Keratinocyte (primary cell): Measurements from ENCODE around the gene DIPK1A. TPM values are rescaled to one million over a fixed set of nuclear protein-coding genes. Genes with fewer than 3 reads are reported as not detected.

Source experiments
- DNase-seq: peaks from one replicate; pipeline ENCODE4 v3.0.0-alpha.2; 2011; ENCODE audit warnings: low read depth, missing footprints, low spot score
- FAIRE-seq: peaks from 2 replicates; lab custom pipeline; 2011; peaks lifted over from hg19 to GRCh38; lab: Jason Lieb, UNC
- H2AFZ ChIP-seq: 2 replicates; pipeline ENCODE4 v1.6.0; 2012; ENCODE audit warnings: low read length, control low read depth, inconsistent platforms; ENCODE audit not compliant: control insufficient read depth
- H3K27ac ChIP-seq: 2 replicates; pipeline ENCODE4 v1.5.1; 2011; ENCODE audit warnings: low read length; ENCODE audit not compliant: control insufficient read depth, insufficient read depth
- H3K27me3 ChIP-seq: 3 replicates; pipeline ENCODE4 v1.6.0; 2011; ENCODE audit warnings: low read length; ENCODE audit not compliant: control insufficient read depth, insufficient read depth; ENCODE audit errors: extremely low read depth
- H3K36me3 ChIP-seq, 2 experiments: 2 replicates in 1 of 2; 3 replicates in 1 of 2; pipeline ENCODE4 v1.5.1; 2011; ENCODE audit warnings: low read length in 2 of 2, mild to moderate bottlenecking in 1 of 2; ENCODE audit not compliant: control insufficient read depth in 2 of 2, insufficient read depth in 2 of 2; ENCODE audit errors: extremely low read depth in 1 of 2
- H3K4me1 ChIP-seq: 3 replicates; pipeline ENCODE4 v1.5.1; 2011; ENCODE audit warnings: low read length; ENCODE audit not compliant: control insufficient read depth, insufficient read depth; ENCODE audit errors: extremely low read depth
- H3K4me2 ChIP-seq: 3 replicates; pipeline ENCODE4 v1.6.0; 2011; ENCODE audit warnings: low read depth, low read length; ENCODE audit not compliant: control insufficient read depth, insufficient read depth; ENCODE audit errors: extremely low read depth
- H3K4me3 ChIP-seq, 3 experiments: fragments of 200-600 bp in 1 of 3; sonication (generic) in 1 of 3; 2 replicates in 2 of 3; 3 replicates in 1 of 3; pipeline ENCODE4 v1.5.1; 2011 to 2016; ENCODE audit warnings: low read length in 3 of 3, mild to moderate bottlenecking in 3 of 3, control low read depth in 2 of 3, inconsistent platforms in 1 of 3, low read depth in 1 of 3, mixed read lengths in 1 of 3, mixed run types in 1 of 3, moderate library complexity in 1 of 3; ENCODE audit not compliant: control insufficient read depth in 2 of 3, insufficient read depth in 2 of 3; ENCODE audit errors: extremely low read depth in 1 of 3
- H3K79me2 ChIP-seq: 2 replicates; pipeline ENCODE4 v1.6.0; 2012; ENCODE audit warnings: low read length; ENCODE audit not compliant: control insufficient read depth, insufficient read depth
- H3K9ac ChIP-seq: 3 replicates; pipeline ENCODE4 v1.6.0; 2011; ENCODE audit warnings: low read length; ENCODE audit not compliant: control insufficient read depth, insufficient read depth; ENCODE audit errors: extremely low read depth
- H3K9me1 ChIP-seq: 3 replicates; pipeline ENCODE4 v1.6.0; 2011; ENCODE audit warnings: low read length; ENCODE audit not compliant: control insufficient read depth, insufficient read depth; ENCODE audit errors: extremely low read depth
- H3K9me3 ChIP-seq: 2 replicates; pipeline ENCODE4 v1.5.1; 2012; ENCODE audit warnings: low read depth, low read length; ENCODE audit not compliant: control insufficient read depth
- H4K20me1 ChIP-seq: 3 replicates; pipeline ENCODE4 v1.6.0; 2011; ENCODE audit warnings: low read length; ENCODE audit not compliant: control insufficient read depth, insufficient read depth; ENCODE audit errors: extremely low read depth
- EZH2 ChIP-seq: IDR thresholded peaks from one replicate; pipeline ENCODE4 v1.6.1; 2012; ENCODE audit warnings: inconsistent platforms, mild to moderate bottlenecking, low read length, moderate library complexity
- dilution Hi-C: fragments of 300-500 bp; cut with MboI; formaldehyde crosslinking; loops from one replicate; pipeline ENCODE4 v1.7.0; 2020; ENCODE audit warnings: low sequenced_read_pairs; ENCODE audit not compliant: extremely low pct_ligation_motif_present
- polyA plus RNA-seq, 5 experiments: library from polyadenylated mRNA; depleted of rRNA in 3 of 5; stranded (reverse) in 3 of 5; stranded (forward) in 1 of 5; unstranded in 1 of 5; fragments of >200 nt; gene quantifications; 1 replicate in 1 of 5; 2 replicates in 3 of 5; 3 replicates in 1 of 5; pipeline versions ENCODE4 v1.2.1 to v1.2.3, GENCODE V29; 2011 to 2012; ENCODE audit warnings: missing spikeins in 2 of 5, low read depth in 1 of 5, low replicate concordance in 1 of 5
- TF ChIP-seq, protein P1 (sequence below), 3 experiments: IDR thresholded peaks in 1 of 3; conservative IDR thresholded peaks in 1 of 3; optimal IDR thresholded peaks in 1 of 3; 2 replicates in 2 of 3; 3 replicates in 1 of 3; pipeline versions ENCODE3 to v1.5.1; 2011; ENCODE audit warnings: low read length in 3 of 3, mild to moderate bottlenecking in 3 of 3, moderate library complexity in 2 of 3, control low read depth in 1 of 3, inconsistent platforms in 1 of 3; ENCODE audit not compliant: insufficient read depth in 2 of 3; ENCODE audit errors: extremely low read depth in 1 of 3

DIPK1A gene
- polyA plus RNA-seq, 1 donor (not counting 4 experiments of a cell fraction or from before 2014, with no cell fraction given), result 22.0 TPM

DNA sequence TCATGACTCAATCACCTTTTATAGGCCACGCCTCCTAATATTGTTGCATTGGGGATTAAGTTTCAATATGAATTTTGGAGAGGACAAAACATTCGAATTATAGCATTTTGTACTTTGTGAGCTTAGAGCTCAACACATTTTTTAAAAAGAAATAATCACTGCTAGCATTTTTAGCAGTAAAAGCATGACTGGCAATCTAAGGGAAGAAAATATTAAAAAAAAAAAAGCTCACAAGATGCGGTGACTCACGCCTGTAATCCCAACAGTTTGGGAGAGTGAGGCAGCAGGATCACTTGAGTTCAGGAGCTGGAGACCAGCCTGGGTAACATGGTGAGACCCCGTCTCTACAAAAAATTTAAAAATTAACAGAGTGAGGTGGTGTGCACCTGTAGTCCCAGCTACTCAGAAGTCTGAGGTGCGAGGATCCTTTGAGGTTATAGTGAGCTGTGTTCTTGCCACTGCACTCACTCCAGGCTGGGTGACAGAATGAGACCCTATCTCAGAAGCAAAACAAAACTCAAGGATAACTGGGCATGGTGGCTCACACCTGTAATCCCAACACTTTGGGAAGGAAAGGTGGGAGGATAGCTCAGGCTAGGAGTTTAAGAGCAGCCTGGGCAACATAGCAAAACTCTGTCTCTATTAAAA lies 28.8 kb upstream of the DIPK1A start:
- H3K27me3 ChIP-seq, result no peaks in the 10 kb centered on the region
- no peaks in the 10 kb centered on the region for H3K36me3 ChIP-seq
- no peak for FAIRE-seq
- no peak overlapping the region for H3K27ac ChIP-seq
- H2AFZ ChIP-seq, result no peak overlapping the region
- dilution Hi-C loops, result no loop called here
- peaks cover 8% of the 10 kb centered on the region for H3K4me1 ChIP-seq
- H3K9ac ChIP-seq, result no peak overlapping the region
- no peak for TF ChIP-seq EZH2
- TF ChIP-seq, protein P1, sequence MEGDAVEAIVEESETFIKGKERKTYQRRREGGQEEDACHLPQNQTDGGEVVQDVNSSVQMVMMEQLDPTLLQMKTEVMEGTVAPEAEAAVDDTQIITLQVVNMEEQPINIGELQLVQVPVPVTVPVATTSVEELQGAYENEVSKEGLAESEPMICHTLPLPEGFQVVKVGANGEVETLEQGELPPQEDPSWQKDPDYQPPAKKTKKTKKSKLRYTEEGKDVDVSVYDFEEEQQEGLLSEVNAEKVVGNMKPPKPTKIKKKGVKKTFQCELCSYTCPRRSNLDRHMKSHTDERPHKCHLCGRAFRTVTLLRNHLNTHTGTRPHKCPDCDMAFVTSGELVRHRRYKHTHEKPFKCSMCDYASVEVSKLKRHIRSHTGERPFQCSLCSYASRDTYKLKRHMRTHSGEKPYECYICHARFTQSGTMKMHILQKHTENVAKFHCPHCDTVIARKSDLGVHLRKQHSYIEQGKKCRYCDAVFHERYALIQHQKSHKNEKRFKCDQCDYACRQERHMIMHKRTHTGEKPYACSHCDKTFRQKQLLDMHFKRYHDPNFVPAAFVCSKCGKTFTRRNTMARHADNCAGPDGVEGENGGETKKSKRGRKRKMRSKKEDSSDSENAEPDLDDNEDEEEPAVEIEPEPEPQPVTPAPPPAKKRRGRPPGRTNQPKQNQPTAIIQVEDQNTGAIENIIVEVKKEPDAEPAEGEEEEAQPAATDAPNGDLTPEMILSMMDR (optimal IDR thresholded peaks at IDR 0.05 in 1 of 3, IDR thresholded peaks at IDR 0.05 in 1 of 3, conservative IDR thresholded peaks at IDR 0.05 in 1 of 3; ENCODE audit: extremely low read depth in 1 of 3, insufficient read depth in 2 of 3, low read length in 3 of 3), result no peak
- H4K20me1 ChIP-seq, result no peaks in the 10 kb centered on the region
- H3K4me3 ChIP-seq, result no peak overlapping the region
- DNase-seq, result no peak
- H3K4me2 ChIP-seq, result no peak overlapping the region
- no peaks in the 10 kb centered on the region for H3K9me1 ChIP-seq
- H3K9me3 ChIP-seq, result no peaks in the 10 kb centered on the region
- H3K79me2 ChIP-seq, result no peaks in the 10 kb centered on the region

DNA sequence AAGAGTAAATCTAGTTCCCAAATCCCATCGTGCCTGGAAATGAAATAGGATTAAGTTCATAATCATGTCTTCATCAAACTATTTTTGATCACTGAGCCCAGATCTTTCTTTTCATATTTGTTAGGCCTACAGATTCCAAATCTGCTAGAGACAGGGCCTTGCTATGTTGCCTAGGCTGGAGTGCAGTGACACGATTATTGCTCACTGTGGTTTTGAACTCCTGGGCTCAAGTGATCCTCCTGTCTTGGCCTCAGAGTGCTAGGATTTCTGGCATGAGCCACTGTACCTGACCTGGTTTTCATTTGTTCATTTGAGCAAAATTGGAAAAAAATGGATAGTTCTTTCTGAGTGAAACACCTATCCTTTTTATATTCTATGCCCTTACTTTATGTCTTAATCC lies 28.0 kb upstream of the DIPK1A start:
- no peaks in the 10 kb centered on the region for H3K9me3 ChIP-seq
- H3K27ac ChIP-seq, result no peak overlapping the region
- dilution Hi-C loops, result no loop called here
- H3K4me1 ChIP-seq, result peaks cover 8% of the 10 kb centered on the region
- no peaks in the 10 kb centered on the region for H3K27me3 ChIP-seq
- H3K4me3 ChIP-seq, result no peak overlapping the region
- no peak for TF ChIP-seq EZH2
- TF ChIP-seq, protein P1 (optimal IDR thresholded peaks at IDR 0.05 in 1 of 3, IDR thresholded peaks at IDR 0.05 in 1 of 3, conservative IDR thresholded peaks at IDR 0.05 in 1 of 3; ENCODE audit: extremely low read depth in 1 of 3, insufficient read depth in 2 of 3, low read length in 3 of 3), result no peak
- H4K20me1 ChIP-seq, result no peaks in the 10 kb centered on the region
- H3K4me2 ChIP-seq, result no peak overlapping the region
- H3K79me2 ChIP-seq, result no peaks in the 10 kb centered on the region
- no peaks in the 10 kb centered on the region for H3K36me3 ChIP-seq
- no peak overlapping the region for H2AFZ ChIP-seq
- no peak overlapping the region for H3K9ac ChIP-seq
- DNase-seq, result no peak
- FAIRE-seq, result no peak
- no peaks in the 10 kb centered on the region for H3K9me1 ChIP-seq
